ENCODE measurements around the gene PDX1.
"Not testable (repeated sequence)": the region's sequence is repeated elsewhere in the genome, so short reads cannot be mapped to it uniquely, and the experiment has no call there.

The PDX1 gene

DNA sequence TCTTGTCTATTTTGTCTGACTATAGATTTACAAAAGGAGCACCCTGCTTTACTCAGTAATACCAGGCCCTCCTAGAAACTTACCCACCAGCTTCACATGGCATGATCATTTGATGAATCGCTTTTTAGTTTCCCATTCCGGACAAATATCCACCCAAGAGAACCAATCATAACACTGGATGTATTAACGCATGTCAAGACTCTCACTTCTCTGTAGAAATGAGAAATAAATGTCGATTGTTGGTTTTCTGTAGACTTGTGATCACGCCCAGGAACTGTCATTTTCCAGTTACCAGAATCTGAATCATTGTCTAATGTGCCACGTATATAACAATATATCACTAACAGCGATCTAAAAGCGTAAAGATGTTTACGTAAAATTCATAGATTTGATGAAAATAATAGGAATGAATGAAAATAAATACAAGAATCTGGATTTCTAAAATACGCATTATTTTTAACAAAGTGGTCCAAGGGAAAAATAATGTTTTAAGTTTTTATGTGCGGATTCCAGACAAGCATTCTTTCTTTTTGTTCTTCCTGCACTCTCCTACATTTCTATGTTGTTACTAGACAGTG is 35.3 kb downstream of the PDX1 start:
- TF ChIP-seq POLR2A (IDR thresholded peaks at IDR 0.05; ENCODE audit: low read length) (no peak), GATA1 (IDR thresholded peaks at IDR 0.05; ENCODE audit: low read depth, low read length) (no peak)
- no peak for DNase-seq

DNA sequence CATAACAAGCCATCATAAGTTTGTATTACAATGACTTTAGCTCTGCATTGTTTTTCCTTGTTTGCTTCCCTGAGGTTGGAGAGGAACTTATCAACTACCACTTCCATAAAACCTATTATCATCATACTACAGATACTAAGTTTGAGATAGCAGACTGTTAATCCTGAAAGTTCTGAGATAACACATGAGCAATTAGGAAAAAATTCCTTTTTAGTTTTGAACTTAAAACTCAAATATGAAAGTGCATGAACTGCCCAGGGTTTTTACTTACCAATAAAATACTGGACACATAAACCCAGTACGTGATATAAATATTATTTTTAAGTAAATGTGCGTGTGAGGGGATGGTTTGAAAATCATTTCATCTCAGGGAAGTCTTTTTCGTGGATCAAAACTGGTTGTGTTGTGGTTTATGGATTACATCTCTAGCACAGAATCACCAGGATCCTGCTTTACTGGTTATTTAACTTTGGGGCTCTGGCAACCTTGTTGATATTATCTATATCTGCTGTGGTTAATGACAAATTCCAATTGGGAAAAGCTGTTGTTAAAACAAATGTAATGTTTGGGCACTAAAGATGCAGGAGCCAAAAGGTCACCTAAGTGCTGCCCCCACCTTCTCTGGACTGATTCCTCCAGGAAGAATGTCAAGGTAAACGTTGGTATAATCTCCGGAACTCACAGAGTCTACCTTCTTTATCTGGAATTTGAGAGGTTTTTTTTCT is 36.9 kb downstream of the PDX1 start:
- TF ChIP-seq GATA1 (IDR thresholded peaks at IDR 0.05; ENCODE audit: low read depth, low read length) (no peak), POLR2A (IDR thresholded peaks at IDR 0.05; ENCODE audit: low read length) (no peak)

GRCh38 chr13:27959976-27960361 is 40.2 kb downstream of the PDX1 start:
- no peak for DNase-seq
- TF ChIP-seq POLR2A (IDR thresholded peaks at IDR 0.05; ENCODE audit: low read length) (no peak), GATA1 (IDR thresholded peaks at IDR 0.05; ENCODE audit: low read depth, low read length) (no peak)

More for the DNA sequence above, 36.9 kb downstream of the PDX1 start:
- no peak for DNase-seq

GRCh38 chr13:27960362-27961226 is 40.8 kb downstream of the PDX1 start:
- peak; percentile 28 to 41 for DNase-seq

DNA sequence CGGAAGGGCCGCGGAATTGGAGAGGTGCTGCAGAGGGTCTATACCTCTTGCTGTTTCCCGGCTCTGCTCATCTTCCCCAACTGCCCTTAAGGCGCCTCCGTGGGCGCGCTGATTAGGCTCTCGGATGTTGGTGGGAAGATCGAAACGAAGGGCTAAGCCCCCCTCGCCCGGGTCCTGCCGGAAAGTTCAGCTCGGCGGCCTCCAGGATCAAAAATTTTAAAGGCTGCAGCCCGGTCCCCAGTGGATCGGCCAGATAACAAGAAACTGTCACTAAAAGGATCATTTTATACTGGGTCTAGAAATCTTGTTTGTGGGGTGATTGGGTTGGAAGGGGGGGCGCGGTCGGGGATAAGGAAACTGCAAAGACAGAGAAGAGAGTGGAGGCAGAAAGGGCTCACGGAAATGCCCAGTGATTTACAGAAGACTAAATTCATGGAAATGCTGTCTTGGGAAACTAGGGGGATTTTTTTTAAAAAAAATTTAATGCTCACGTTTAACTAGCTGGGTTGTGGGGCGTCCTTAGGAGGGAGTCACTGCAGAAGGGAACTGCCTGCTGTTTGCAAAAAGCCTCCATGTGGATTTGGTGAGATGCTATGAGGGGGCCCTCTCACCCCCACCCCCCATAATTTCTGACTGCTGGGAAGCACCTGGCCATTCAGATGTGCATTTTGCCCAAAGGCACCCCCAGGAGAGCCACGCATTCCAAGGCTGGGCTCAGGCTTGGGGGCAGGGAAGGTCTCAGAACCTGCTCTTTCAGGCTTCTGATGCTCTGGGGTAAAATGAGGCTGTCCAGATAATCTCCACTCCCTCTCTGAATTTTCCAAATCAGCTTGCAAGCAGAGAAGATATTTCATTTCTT is 41.7 kb downstream of the PDX1 start:
- DNase-seq, result no peak

More at GRCh38 chr13:27960362-27961226, 40.8 kb downstream of the PDX1 start:
- TF ChIP-seq GATA1 (IDR thresholded peaks at IDR 0.05; ENCODE audit: low read depth, low read length) (no peak), POLR2A (IDR thresholded peaks at IDR 0.05; ENCODE audit: low read length) (no peak)

GRCh38 chr13:27962128-27962841 is 42.5 kb downstream of the PDX1 start:
- no peak for DNase-seq
- TF ChIP-seq GATA1 (IDR thresholded peaks at IDR 0.05; ENCODE audit: low read depth, low read length) (no peak), POLR2A (IDR thresholded peaks at IDR 0.05; ENCODE audit: low read length) (no peak)

More for the DNA sequence above, 41.7 kb downstream of the PDX1 start:
- no peak for TF ChIP-seq GATA1 (IDR thresholded peaks at IDR 0.05; ENCODE audit: low read depth, low read length)

DNA sequence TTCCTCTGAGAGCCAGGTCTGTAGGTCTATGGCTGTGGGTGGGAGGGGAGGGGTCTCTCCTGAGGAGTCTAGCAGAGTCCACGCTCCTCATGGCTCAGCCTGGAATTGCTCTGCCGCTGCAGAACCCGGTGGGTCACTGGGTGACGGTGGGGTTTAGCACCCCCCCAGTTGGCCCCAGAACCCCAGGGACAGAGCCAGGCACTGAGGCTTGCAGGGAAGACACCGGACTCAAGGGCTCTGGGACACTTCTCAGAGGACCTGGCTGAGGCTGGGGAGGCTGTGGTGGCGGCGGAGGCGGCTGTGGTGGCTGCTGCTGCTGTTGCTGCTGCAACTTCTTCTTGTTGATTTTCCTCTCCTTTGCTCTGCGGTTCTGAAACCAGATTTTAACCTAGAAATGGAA is 43.2 kb downstream of the PDX1 start:
- TF ChIP-seq POLR2A (IDR thresholded peaks at IDR 0.05; ENCODE audit: low read length) (no peak), GATA1 (IDR thresholded peaks at IDR 0.05; ENCODE audit: low read depth, low read length) (no peak)
- DNase-seq, result no peak

DNA sequence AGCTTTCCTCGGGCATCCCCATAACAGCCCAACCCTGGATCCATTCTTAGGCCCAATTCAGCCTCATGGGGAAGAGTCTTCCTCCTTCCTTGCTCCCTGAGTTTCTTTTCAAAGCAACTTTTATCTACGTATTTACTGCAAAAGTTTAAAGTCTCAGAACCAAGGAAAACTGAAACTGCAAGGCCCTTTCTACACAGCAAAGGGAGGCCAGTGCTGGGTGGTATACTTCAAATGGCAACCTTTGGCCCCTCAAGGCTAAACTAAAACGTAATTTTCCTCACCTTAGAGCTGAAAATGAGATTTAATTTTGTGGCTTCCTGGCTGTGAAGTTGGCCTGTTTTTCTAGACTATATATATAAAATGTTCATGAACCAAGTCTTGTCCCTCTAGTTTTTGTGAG is 43.7 kb downstream of the PDX1 start:
- TF ChIP-seq POLR2A (IDR thresholded peaks at IDR 0.05; ENCODE audit: low read length), result no peak
- TF ChIP-seq GATA1 (IDR thresholded peaks at IDR 0.05; ENCODE audit: low read depth, low read length), result no peak
- DNase-seq, result no peak

DNA sequence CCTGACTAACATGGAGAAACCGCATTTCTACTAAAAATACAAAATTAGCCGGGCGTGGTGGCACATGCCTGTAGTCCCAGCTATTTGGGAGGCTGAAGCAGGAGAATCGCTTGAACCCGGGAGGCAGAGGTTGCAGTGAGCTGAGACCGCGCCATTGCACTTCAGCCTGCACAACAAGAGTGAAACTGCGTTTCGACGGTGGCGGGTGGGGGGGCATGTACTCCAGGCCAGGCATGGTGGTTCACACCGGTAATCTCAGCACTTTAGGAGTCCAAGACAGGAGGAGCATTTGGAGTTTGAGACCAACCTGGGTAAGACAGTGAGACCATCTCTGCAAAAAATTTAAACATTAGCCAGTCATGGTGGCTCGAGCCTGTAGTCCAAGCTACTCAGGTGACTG is 44.4 kb downstream of the PDX1 start:
- DNase-seq, result not testable (repeated sequence)

GRCh38 chr13:27964741-27965323 is 45.0 kb downstream of the PDX1 start:
- TF ChIP-seq POLR2A (IDR thresholded peaks at IDR 0.05; ENCODE audit: low read length), result no peak
- TF ChIP-seq GATA1 (IDR thresholded peaks at IDR 0.05; ENCODE audit: low read depth, low read length), result no peak
- no peak for DNase-seq

- no peak for DNase-seq
- TF ChIP-seq GATA1 (IDR thresholded peaks at IDR 0.05; ENCODE audit: low read depth, low read length), result no peak
- TF ChIP-seq POLR2A (IDR thresholded peaks at IDR 0.05; ENCODE audit: low read length), result no peak
Observed at GRCh38 chr13:27965343-27965739, 45.5 kb downstream of the PDX1 start.

DNA sequence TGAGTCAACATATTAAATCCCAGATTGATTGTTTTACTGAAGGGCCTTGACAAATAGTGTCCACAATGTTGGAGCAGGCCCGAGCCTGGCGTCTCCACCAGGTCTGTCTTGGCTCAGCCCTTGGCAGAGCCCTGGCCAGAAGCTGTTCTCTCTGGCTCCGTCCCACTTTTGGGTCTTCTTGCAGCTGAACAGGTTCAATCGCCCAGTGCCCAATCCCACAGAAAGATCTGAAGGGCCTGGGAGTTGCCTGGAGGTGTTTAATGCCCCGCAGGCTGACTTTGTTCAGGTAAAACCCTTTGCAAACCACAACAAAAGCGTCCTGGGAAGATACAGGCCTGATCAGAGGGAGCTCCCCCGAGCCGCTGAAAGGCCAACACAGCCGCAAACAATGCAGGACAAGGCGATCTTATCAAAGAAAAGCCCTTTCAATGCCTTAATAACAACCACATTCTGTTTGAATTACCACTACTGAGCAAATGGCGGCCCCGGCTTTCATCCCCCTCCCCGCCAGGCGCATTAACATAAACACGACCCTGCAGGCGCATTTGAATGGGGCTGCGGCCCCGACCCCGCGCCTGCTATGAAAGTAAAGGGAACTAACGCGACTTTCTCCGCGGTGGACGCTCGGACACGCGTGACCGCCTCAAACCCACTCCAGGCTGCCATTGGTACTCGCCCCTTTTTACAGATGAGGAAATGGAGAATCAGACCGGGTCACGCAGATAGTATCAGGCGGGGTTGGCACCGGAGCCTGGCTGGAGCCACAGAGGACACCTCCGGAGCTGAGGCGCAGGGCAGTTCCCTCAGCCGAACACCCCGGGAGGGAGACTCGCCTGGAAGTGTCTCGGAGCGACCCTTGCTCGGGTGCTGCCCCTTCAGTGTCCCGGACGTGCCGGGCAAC is 46.2 kb downstream of the PDX1 start:
- DNase-seq, result no peak
- TF ChIP-seq GATA1 (IDR thresholded peaks at IDR 0.05; ENCODE audit: low read depth, low read length), result no peak
- no peak for TF ChIP-seq POLR2A (IDR thresholded peaks at IDR 0.05; ENCODE audit: low read length)

Data from erythroblast (primary cell).